Loucy (cell line): ENCODE results near the gene RALGPS1.

Experiments
- EZH2phosphoT487 ChIP-seq: fragments of 200-600 bp; IDR thresholded peaks from 2 replicates; pipeline ENCODE4 v1.6.1; 2018; ENCODE audit warnings: antibody characterized with exemption, mild to moderate bottlenecking, moderate library complexity, borderline replicate concordance
- TF ChIP-seq, protein P1 (sequence below): fragments of 200-600 bp; sonication (generic); conservative IDR thresholded peaks from 2 replicates; pipeline ENCODE4 v1.5.1; 2014; ENCODE audit warnings: mild to moderate bottlenecking, antibody characterized with exemption, low read length

DNA sequence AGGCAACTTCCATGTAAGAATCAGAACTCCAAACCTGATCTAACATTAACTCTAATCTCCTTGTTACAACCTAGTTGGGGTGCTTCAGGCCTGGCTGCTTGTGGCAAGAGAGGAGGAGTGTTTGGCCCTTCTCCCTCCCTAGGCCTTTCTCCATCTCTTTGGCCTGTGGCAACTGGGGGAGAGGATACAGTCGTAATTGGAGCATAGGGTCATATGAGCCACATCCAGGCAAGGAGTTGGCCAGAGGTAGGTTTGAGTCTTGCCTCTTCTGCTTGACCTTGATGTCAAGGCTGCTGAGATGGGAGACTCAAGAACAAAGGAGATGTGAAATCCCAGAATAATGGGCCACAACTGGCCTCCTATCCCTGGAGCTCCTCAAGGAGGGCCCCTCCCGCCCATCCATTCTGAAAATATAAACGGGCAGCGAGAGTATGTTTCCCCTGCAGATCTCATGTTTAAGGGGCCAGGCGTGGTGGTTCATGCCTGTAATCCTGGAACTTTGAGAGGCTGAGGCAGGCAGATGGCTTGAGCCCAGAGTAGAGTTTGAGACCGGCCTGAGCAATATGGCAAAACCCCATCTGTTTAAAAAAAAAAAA, 267.1 kb downstream of the RALGPS1 start:
- no peak for TF ChIP-seq EZH2phosphoT487
- TF ChIP-seq, protein P1, sequence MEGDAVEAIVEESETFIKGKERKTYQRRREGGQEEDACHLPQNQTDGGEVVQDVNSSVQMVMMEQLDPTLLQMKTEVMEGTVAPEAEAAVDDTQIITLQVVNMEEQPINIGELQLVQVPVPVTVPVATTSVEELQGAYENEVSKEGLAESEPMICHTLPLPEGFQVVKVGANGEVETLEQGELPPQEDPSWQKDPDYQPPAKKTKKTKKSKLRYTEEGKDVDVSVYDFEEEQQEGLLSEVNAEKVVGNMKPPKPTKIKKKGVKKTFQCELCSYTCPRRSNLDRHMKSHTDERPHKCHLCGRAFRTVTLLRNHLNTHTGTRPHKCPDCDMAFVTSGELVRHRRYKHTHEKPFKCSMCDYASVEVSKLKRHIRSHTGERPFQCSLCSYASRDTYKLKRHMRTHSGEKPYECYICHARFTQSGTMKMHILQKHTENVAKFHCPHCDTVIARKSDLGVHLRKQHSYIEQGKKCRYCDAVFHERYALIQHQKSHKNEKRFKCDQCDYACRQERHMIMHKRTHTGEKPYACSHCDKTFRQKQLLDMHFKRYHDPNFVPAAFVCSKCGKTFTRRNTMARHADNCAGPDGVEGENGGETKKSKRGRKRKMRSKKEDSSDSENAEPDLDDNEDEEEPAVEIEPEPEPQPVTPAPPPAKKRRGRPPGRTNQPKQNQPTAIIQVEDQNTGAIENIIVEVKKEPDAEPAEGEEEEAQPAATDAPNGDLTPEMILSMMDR, result no peak
